ENCODE data around the gene AP2B1.

DNA sequence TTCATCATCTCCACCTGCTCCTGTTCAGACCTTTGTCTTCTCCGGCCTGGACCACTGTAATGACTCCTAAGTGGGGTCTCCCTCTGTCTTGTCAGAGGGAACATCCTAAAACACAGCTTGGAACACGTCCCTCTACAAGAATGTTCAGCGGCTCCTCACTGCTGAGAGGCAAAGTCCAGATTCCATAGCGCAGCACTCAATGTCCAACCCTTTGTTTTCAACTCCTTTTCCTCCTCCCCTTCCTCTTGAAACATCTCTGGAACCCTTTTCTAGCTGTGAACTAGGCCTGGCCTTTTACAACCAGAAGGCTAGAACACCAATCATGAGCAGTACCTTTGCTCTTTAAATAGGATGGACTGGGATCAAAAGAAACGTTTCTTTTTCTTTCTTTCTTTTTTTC lies 174.5 kb downstream of the AP2B1 start:
- TF ChIP-seq, protein P1, sequence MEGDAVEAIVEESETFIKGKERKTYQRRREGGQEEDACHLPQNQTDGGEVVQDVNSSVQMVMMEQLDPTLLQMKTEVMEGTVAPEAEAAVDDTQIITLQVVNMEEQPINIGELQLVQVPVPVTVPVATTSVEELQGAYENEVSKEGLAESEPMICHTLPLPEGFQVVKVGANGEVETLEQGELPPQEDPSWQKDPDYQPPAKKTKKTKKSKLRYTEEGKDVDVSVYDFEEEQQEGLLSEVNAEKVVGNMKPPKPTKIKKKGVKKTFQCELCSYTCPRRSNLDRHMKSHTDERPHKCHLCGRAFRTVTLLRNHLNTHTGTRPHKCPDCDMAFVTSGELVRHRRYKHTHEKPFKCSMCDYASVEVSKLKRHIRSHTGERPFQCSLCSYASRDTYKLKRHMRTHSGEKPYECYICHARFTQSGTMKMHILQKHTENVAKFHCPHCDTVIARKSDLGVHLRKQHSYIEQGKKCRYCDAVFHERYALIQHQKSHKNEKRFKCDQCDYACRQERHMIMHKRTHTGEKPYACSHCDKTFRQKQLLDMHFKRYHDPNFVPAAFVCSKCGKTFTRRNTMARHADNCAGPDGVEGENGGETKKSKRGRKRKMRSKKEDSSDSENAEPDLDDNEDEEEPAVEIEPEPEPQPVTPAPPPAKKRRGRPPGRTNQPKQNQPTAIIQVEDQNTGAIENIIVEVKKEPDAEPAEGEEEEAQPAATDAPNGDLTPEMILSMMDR (conservative IDR thresholded peaks at IDR 0.05; ENCODE audit: low read depth, low read length) = no peak
- no peak for TF ChIP-seq EZH2 (IDR thresholded peaks at IDR 0.05; ENCODE audit: low read length, unreplicated experiment)

Measured in PC-3 (cell line).